Subcutaneous adipose tissue (tissue), 4 donors: Measurements from ENCODE around the gene ZMPSTE24. TPM values are rescaled to one million over a fixed set of nuclear protein-coding genes. Genes with fewer than 3 reads are reported as not detected.

Experiments
- CTCF ChIP-seq: fragments of 450-650 bp; IDR thresholded peaks from one replicate; pipeline ENCODE4 v1.5.1; 2016; ENCODE audit warnings: low read depth, mild to moderate bottlenecking, control low read depth, antibody characterized with exemption, moderate library complexity
- total RNA-seq, 4 donors: library from RNA; depleted of rRNA; stranded (reverse); fragments of >200 nt; gene quantifications; one replicate each; pipeline ENCODE4 v1.1.0, GENCODE V29; 2016

ZMPSTE24 gene
- total RNA-seq, 4 donors from 2014 or later: 23.5 to 66.7 (median 38.0) TPM

- TF ChIP-seq CTCF: no peak
Measured at GRCh38 chr1:40310983-40311642, 53.1 kb downstream of the ZMPSTE24 start.

GRCh38 chr1:40311692-40312091 is 53.7 kb downstream of the ZMPSTE24 start:
- TF ChIP-seq CTCF: no peak

- no peak for TF ChIP-seq CTCF
Measured at GRCh38 chr1:40312238-40313205, 54.5 kb downstream of the ZMPSTE24 start.

- TF ChIP-seq CTCF: no peak
Measured at GRCh38 chr1:40313329-40313957, 55.4 kb downstream of the ZMPSTE24 start.

- no peak for TF ChIP-seq CTCF
Measured at GRCh38 chr1:40313958-40314720, 56.1 kb downstream of the ZMPSTE24 start.

- no peak for TF ChIP-seq CTCF
Measured at GRCh38 chr1:40314721-40315238, 56.7 kb downstream of the ZMPSTE24 start.
